ENCODE results near the gene SLC4A4.

Gene SLC4A4

DNA sequence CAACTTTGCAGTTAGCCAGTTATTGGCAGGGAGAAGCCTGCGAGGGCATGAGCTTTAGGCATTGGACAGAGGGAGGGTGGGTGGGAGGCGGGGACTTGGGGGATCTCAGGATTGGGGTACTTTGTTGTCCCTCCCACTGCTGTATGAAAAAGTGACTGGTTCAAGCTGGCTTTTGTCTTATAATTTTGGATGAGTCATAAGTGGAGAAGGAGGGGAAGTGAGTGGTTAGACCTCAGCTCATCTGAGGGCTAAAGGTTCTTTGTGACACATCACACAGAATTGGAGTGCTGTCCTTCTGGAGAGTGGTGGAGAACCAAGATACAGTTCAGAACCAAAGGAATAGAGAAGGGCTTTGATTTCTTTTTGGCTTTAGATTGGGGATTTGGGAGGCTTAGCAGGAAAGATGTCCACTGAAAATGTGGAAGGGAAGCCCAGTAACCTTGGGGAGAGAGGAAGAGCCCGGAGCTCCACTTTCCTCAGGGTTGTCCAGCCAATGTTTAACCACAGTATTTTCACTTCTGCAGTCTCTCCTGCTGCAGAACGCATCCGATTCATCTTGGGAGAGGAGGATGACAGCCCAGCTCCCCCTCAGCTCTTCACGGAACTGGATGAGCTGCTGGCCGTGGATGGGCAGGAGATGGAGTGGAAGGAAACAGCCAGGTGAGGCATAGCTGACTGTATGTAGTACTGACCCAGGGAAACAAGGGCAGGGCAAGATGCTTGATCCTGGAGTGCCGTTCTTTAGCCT is at the start of gene SLC4A4:
TSS of gene SLC4A4 (plus strand) at position 175 of the 748 bp plus-strand sequence.
- DNase-seq = no peak

- DNase-seq = no peak
Measured at GRCh38 chr4:71290074-71290473, 48.7 kb upstream of the SLC4A4 start.

GRCh38 chr4:71290476-71290875 is 48.3 kb upstream of the SLC4A4 start:
- no peak for DNase-seq

DNA sequence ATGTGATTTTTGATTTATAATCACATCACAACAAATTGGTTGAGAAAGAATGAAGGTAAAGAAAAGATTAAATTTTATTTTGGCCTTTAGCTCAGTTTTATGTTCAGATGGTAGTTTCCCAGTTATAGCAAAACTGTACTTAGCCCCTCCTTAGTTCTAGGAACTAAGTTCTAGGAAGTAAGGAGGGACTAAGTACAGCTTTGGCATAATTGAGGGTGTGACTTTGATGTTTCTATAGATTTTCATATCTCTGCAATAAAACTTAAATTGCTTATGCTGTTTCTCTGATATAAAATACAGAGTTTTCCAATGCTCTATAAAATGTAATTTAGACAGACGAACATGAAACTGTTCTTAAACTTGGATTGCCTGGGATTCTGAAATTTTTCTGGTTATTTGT is 46.6 kb upstream of the SLC4A4 start:
- no peak for DNase-seq

- DNase-seq = no peak
Measured at GRCh38 chr4:71293705-71294104, 45.1 kb upstream of the SLC4A4 start.

- DNase-seq = no peak
Measured at GRCh38 chr4:71294301-71294700, 44.5 kb upstream of the SLC4A4 start.

GRCh38 chr4:71296945-71297344 is 41.9 kb upstream of the SLC4A4 start:
- no peak for DNase-seq

DNA sequence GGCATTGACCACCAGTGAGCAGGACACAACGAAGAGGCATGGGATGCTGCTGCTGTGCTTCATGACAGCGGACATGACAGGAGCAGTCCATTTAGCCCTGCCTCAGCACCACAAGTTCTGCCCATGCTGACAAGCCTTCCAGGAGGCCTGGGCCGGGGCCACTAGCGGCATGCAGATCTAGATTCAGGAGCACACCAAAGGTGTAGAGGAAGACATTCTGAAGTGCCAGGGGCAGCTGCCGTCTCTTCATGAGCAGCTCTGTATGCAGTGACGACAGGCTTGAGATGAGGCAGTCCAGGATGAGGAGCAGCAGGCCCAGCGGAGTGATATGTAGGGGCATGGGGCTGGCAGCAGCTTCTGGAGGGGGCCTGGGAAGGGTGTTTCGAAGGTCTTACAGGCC is 38.5 kb upstream of the SLC4A4 start:
- no peak for DNase-seq

GRCh38 chr4:71300964-71301363 is 37.9 kb upstream of the SLC4A4 start:
- no peak for DNase-seq

GRCh38 chr4:71303287-71303686 is 35.5 kb upstream of the SLC4A4 start:
- no peak for DNase-seq

GRCh38 chr4:71303850-71304249 is 35.0 kb upstream of the SLC4A4 start:
- DNase-seq = no peak

DNA sequence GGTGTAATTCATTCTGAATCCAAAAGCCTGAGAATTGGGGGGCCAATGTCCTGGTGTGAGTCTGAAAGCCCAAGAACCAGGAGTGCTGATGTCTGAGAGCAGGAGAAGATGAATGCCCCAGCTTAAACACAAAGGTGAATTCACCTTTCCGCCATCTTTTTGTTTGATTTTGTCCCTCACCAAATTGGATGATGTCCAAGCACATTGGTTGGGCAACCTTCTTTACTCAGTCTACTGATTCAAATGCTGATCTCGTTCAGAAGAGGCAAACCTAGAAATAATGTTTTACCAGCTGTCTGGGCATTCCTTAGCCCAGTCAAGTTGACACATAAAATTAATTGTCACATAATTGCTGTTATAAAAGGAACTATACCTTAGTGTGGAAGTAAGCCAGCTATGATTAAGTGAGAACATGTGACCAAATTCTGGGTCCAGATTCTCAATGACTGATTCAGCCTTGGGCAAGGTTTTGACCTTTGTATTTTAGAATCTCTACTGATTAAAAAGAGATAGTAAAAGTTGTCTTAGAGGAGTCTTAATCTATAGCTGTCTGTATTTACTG is 34.5 kb upstream of the SLC4A4 start:
- no peak for DNase-seq

GRCh38 chr4:71307729-71308128 is 31.1 kb upstream of the SLC4A4 start:
- DNase-seq = no peak

DNA sequence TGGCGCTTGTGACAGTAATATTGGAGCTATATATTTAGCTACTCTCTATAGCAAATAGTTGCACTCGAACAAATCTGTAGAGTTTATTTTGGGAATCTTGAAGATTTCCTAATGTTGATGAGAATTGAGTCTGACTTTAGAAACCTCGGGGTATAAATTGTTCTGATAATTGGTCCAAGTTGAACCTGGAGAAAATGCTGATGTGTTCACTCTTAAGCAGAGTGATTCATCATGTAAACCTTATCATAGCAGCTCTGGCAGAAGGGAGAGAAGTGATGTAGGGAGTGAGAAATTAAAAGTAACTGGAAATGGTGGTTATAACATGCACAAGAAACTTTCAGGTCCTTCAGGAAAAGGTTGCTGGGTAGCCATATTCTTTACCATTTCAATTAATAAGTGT is 16.4 kb upstream of the SLC4A4 start:
- DNase-seq = no peak

- no peak for DNase-seq
Measured at GRCh38 chr4:71333368-71333767, 5.5 kb upstream of the SLC4A4 start.

DNA sequence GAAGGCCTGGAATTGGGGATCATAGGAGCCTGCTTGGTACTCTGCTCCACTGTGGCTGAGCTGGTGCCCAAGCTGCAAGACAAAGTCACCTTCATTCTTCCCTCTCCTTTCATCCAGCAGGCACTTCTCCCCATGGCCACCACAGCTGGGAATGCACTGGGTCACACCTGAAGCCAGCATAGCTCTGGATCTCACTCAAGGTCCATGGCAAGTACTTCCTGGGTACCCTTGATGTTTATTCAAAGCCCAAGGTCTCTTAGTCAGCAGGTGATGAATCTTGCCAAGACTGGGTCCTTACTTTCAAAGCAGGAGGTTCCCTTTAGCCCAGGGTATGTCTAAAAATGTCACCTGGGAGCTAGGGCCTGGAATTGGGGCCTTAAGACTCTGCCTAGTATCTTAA is 4.9 kb upstream of the SLC4A4 start:
- no peak for DNase-seq

DNA sequence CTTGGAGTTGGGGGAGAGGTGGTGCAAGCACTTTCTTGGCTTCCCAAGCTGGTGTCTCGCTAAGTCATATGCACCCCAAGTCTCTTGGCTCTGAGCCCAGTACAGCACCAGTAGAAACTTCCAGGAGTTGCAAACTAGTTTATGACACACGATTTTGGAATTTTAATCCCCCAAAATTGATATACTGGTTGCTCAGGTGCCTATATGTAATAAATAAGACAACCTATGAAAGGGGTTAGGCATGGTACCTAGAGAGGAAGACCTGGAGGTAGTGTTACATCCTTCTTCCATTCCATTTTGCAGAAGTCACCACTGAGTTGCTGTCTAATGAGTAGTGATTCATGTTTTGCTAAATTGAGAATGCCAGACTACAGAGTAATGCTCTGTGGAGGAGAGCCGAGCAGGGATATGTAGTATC is 4.3 kb upstream of the SLC4A4 start:
- no peak for DNase-seq

DNA sequence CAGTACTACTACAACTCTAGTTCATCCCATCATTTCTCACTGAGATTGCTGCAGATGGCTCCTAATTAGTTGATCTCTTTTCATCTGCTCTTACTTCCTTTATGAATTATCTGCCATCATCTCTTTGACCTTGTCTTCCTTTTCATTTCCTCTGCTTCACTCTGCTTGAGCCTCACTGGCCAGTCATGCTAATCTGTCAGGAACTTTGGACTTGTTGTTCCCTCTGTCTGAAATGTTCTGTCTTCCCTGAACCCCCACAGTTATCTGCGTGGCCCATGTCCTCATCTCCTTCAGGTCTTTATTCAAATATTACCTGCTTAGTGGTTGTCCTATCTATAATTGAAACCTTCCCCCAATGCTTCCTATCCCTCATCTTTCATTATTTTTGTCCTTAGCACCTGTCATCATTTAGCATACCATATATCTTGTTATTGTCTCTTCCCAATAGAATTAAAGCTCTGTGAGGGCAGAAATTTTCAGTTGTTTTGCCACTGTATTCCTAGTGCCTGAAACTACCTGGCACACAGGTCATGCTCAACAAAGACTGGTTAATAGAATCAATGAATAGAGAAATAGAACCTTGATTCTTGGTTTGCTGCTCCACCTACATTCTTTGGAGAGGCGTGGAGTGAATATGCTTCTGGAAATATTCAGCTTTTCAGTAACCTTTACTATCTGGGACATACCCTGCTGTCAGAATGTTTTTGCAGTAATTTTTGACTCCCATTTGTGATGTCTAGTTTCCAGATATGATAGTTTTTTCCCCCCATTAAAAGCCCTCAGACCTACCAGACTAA is 5.0 kb downstream of the SLC4A4 start:
- no peak for DNase-seq

DNA sequence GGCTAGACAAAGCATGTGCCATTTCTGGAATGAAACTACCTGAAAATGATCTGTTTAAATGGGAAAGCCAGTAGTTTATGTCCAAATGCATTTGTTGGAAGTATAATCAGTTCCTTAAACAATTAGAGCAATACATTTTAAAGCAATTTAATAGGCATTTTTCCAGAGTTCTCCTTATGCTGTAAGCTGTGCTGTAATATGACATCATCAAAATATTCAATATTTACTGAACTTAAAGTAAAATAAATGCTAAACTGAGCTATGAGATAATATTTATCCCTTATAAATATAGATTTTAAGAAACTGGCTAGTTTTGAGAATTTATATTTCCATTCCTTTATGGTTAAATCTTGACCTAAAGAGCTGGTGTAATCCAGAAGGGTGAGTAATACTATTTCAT is 7.9 kb downstream of the SLC4A4 start:
- DNase-seq = no peak

DNA sequence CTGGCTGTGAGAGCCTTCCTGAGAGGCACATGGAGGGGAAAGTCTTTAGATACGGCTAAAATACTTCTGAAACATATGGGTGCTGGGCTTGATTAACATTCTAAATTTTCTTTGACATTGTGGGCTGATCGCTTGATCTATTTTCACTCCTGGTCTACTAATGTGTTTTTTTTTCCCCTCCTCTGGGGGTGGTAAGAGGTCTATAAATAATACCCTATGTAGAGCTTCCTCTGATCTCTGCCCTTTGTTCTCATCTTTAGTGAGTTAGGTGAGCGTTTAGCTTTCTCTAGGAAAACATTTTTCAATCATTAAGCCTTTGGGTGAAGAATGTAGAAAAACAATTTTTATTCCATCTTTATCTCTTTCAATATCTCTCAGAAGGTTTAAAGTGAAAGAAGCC is 9.8 kb downstream of the SLC4A4 start:
- DNase-seq = no peak

DNA sequence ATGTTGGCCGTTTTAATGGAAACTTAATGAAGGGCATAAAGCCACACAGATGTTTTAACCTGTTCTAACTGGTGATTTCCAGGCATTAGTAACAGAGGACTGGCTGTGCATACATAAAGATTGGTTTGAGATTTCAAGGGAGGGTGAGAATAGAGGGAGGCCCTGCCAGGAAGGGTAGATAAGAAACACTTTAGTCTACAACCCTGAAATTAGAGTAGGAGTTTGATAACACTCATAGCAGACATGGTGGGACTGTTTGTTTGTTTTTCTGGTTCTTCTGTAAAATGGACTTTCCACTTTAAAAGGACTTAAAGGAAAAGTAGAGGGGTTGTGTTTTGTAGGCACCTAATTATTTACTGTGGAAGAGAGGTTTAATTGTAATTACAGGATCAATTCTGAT is 16.2 kb downstream of the SLC4A4 start:
- no peak for DNase-seq

GRCh38 chr4:71355971-71356370 is 17.2 kb downstream of the SLC4A4 start:
- DNase-seq = no peak

GRCh38 chr4:71356924-71357663 is 18.3 kb downstream of the SLC4A4 start:
- no peak for DNase-seq

Data from NCI-H1048 (cell line).